ENCODE data around the gene PRRX2. TPM values are rescaled to one million over a fixed set of nuclear protein-coding genes. Genes with fewer than 3 reads are reported as not detected.

The PRRX2 gene
- total RNA-seq, 1 experiment from 2014 or later: 12.7 TPM

- H3K4me3 ChIP-seq (ENCODE audit: low read depth, low read length, poor library complexity, severe bottlenecking): no peak overlapping the region
- no peak for DNase-seq (ENCODE audit: low spot score)
- POLR2A ChIA-PET (ENCODE audit: low non-redundant PET): no interaction called here
- CTCF ChIA-PET: interaction anchor here (0.9 kb wide), 1 partner anchor 13 kb away, joined by 3 read pairs; no protein-coding TSS in a partner anchor
- peak overlapping the region; percentile 23 for H3K27ac ChIP-seq (ENCODE audit: low read depth, low read length, poor library complexity, severe bottlenecking)
- no peaks in the 10 kb centered on the region for H3K9me3 ChIP-seq (ENCODE audit: low read depth, low read length, poor library complexity, severe bottlenecking)
- intact Hi-C loops (cut with micrococcal nuclease; ENCODE audit: unreplicated experiment): no loop called here
- no peaks in the 10 kb centered on the region for H3K27me3 ChIP-seq (replicated peaks; ENCODE audit: insufficient read depth, low read depth, low read length, poor library complexity)
- TF ChIP-seq CTCF (conservative IDR thresholded peaks at IDR 0.05; ENCODE audit: low read depth, low read length): no peak
- TF ChIP-seq EZH2 (IDR thresholded peaks at IDR 0.05; ENCODE audit: borderline replicate concordance, low read depth, low read length, poor library complexity, severe bottlenecking): no peak
- peaks cover 59% of the 10 kb centered on the region for H3K36me3 ChIP-seq (ENCODE audit: insufficient read depth, low read length, poor library complexity, severe bottlenecking)
- BruUV-seq (replicated peaks): no TSS peak
- peaks cover 14% of the 10 kb centered on the region for H3K4me1 ChIP-seq (ENCODE audit: insufficient read depth, low read length, poor library complexity, severe bottlenecking)
Observed at GRCh38 chr9:129637102-129637501, 28.3 kb upstream of the PRRX2 start.

GRCh38 chr9:129637673-129638439 lies 27.6 kb upstream of the PRRX2 start:
- Histone ChIP-seq H3K36me3 (ENCODE audit: insufficient read depth, low read length, poor library complexity, severe bottlenecking) (peaks cover 56% of the 10 kb centered on the region), H3K27ac (ENCODE audit: low read depth, low read length, poor library complexity, severe bottlenecking) (peak overlapping the region; percentile 23), H3K4me1 (ENCODE audit: insufficient read depth, low read length, poor library complexity, severe bottlenecking) (peaks cover 14% of the 10 kb centered on the region), H3K27me3 (replicated peaks; ENCODE audit: insufficient read depth, low read depth, low read length, poor library complexity) (no peaks in the 10 kb centered on the region), H3K4me3 (ENCODE audit: low read depth, low read length, poor library complexity, severe bottlenecking) (no peak overlapping the region), H3K9me3 (ENCODE audit: low read depth, low read length, poor library complexity, severe bottlenecking) (no peaks in the 10 kb centered on the region)
- TF ChIP-seq EZH2 (IDR thresholded peaks at IDR 0.05; ENCODE audit: borderline replicate concordance, low read depth, low read length, poor library complexity, severe bottlenecking): no peak
- TF ChIP-seq CTCF (conservative IDR thresholded peaks at IDR 0.05; ENCODE audit: low read depth, low read length): no peak
- ChIA-PET POLR2A (ENCODE audit: low non-redundant PET) (no interaction called here), CTCF (no interaction called here)
- BruUV-seq (replicated peaks): no TSS peak
- intact Hi-C loops (cut with micrococcal nuclease; ENCODE audit: unreplicated experiment): no loop called here
- no peak for DNase-seq (ENCODE audit: low spot score)

- CTCF ChIA-PET: interaction anchor here (1.3 to 2.1 kb wide), 3 partner anchors 499 to 512 kb away, joined by 5 to 12 read pairs (median 10); no protein-coding TSS in a partner anchor
- Histone ChIP-seq H3K27ac (ENCODE audit: low read depth, low read length, poor library complexity, severe bottlenecking) (peak overlapping the region; percentile 85), H3K36me3 (ENCODE audit: insufficient read depth, low read length, poor library complexity, severe bottlenecking) (peaks cover 45% of the 10 kb centered on the region), H3K9me3 (ENCODE audit: low read depth, low read length, poor library complexity, severe bottlenecking) (no peaks in the 10 kb centered on the region), H3K27me3 (replicated peaks; ENCODE audit: insufficient read depth, low read depth, low read length, poor library complexity) (no peaks in the 10 kb centered on the region), H3K4me3 (ENCODE audit: low read depth, low read length, poor library complexity, severe bottlenecking) (peak overlapping the region; percentile 91), H3K4me1 (ENCODE audit: insufficient read depth, low read length, poor library complexity, severe bottlenecking) (peaks cover 14% of the 10 kb centered on the region)
- BruUV-seq (replicated peaks): no TSS peak
- TF ChIP-seq EZH2 (IDR thresholded peaks at IDR 0.05; ENCODE audit: borderline replicate concordance, low read depth, low read length, poor library complexity, severe bottlenecking): no peak
- no peak for TF ChIP-seq CTCF (conservative IDR thresholded peaks at IDR 0.05; ENCODE audit: low read depth, low read length)
- intact Hi-C loops (cut with micrococcal nuclease; ENCODE audit: unreplicated experiment): no loop called here
- POLR2A ChIA-PET (ENCODE audit: low non-redundant PET): no interaction called here
- no peak for DNase-seq (ENCODE audit: low spot score)
Observed at GRCh38 chr9:129639034-129639630, 26.3 kb upstream of the PRRX2 start.
